Endothelial cell of umbilical vein (primary cell): Measurements from ENCODE around the gene NEK2. TPM values are rescaled to one million over a fixed set of nuclear protein-coding genes. Genes with fewer than 3 reads are reported as not detected.

Source experiments
- BruUV-seq: library from RNA; stranded (reverse); fragments of 400-500 nt; replicated peaks from 2 replicates; lab custom pipeline; 2021; lab: Mats Ljungman, UMichigan
- CTCF ChIA-PET: fragments of 300-600, 350-600 bp; sonication (Branson Sonifier 250); formaldehyde crosslinking; loops from one replicate; lab custom pipeline; 2021; ENCODE audit warnings: antibody characterized with exemption, inconsistent platforms; lab: Charles Lee
- POLR2A ChIA-PET: fragments of 300-600, 350-600 bp; sonication (Branson Sonifier 250); formaldehyde crosslinking; loops from one replicate; lab custom pipeline; 2021; ENCODE audit warnings: antibody characterized with exemption, inconsistent platforms; lab: Charles Lee
- DNase-seq: peaks from one replicate; pipeline ENCODE4 v3.0.0-alpha.2; 2011; ENCODE audit warnings: low read depth, low spot score
- FAIRE-seq: peaks from 2 replicates; lab custom pipeline; 2011; peaks lifted over from hg19 to GRCh38; lab: Jason Lieb, UNC
- H2AFZ ChIP-seq: 2 replicates; pipeline ENCODE4 v1.6.0; 2012; ENCODE audit warnings: low read depth, low read length, control low read depth, inconsistent platforms
- H3K27ac ChIP-seq: 2 replicates; pipeline ENCODE4 v1.5.1; 2011; ENCODE audit warnings: low read depth, mild to moderate bottlenecking, control low read depth, low read length, moderate library complexity; ENCODE audit not compliant: insufficient read depth
- H3K27me3 ChIP-seq, 2 experiments: 2 replicates each; pipeline versions ENCODE4 v1.6.0 to v1.6.1; 2011; ENCODE audit warnings: low read length in 2 of 2, mixed read lengths in 1 of 2; ENCODE audit not compliant: control insufficient read depth in 2 of 2, insufficient read depth in 2 of 2
- H3K36me3 ChIP-seq, 2 experiments: 2 replicates in 1 of 2; 3 replicates in 1 of 2; pipeline ENCODE4 v1.5.1; 2011; ENCODE audit warnings: low read length in 2 of 2, mild to moderate bottlenecking in 1 of 2, moderate library complexity in 1 of 2; ENCODE audit not compliant: control insufficient read depth in 2 of 2, insufficient read depth in 2 of 2; ENCODE audit errors: extremely low read depth in 1 of 2
- H3K4me1 ChIP-seq: 3 replicates; pipeline ENCODE4 v1.5.1; 2011; ENCODE audit warnings: mild to moderate bottlenecking, low read length; ENCODE audit not compliant: control insufficient read depth, insufficient read depth; ENCODE audit errors: extremely low read depth
- H3K4me2 ChIP-seq: 2 replicates; pipeline ENCODE4 v1.6.1; 2011; ENCODE audit warnings: low read length, control low read depth, mixed read lengths; ENCODE audit not compliant: insufficient read depth
- H3K4me3 ChIP-seq, 3 experiments: fragments of 200-600 bp in 1 of 3; sonication (generic), shearing (Covaris generic) in 1 of 3; replicated peaks in 1 of 3; 2 replicates each; pipeline ENCODE4 v1.5.1; 2011 to 2016; ENCODE audit warnings: control low read depth in 3 of 3, low read length in 3 of 3, mild to moderate bottlenecking in 2 of 3, inconsistent platforms in 1 of 3, low read depth in 1 of 3, moderate library complexity in 1 of 3; ENCODE audit not compliant: insufficient read depth in 1 of 3
- H3K79me2 ChIP-seq: 2 replicates; pipeline ENCODE4 v1.6.0; 2012; ENCODE audit warnings: low read length, inconsistent platforms; ENCODE audit not compliant: control insufficient read depth, insufficient read depth
- H3K9ac ChIP-seq: replicated peaks from 2 replicates; pipeline ENCODE3; 2011; ENCODE audit warnings: low read length, control low read depth; ENCODE audit not compliant: insufficient read depth; ENCODE audit errors: extremely low read depth
- H3K9me1 ChIP-seq: replicated peaks from 3 replicates; pipeline ENCODE4 v1.6.0; 2011; ENCODE audit warnings: mild to moderate bottlenecking, low read length; ENCODE audit not compliant: control insufficient read depth, insufficient read depth; ENCODE audit errors: extremely low read depth
- H3K9me3 ChIP-seq: replicated peaks from 2 replicates; pipeline ENCODE4 v1.5.1; 2012; ENCODE audit warnings: low read length, inconsistent platforms; ENCODE audit not compliant: control insufficient read depth, insufficient read depth
- H4K20me1 ChIP-seq: replicated peaks from 2 replicates; pipeline ENCODE3; 2011; ENCODE audit warnings: mild to moderate bottlenecking, low read length; ENCODE audit not compliant: control insufficient read depth, insufficient read depth; ENCODE audit errors: extremely low read depth
- FOS ChIP-seq: IDR thresholded peaks from 2 replicates; pipeline ENCODE4 v1.6.1; 2011; ENCODE audit warnings: mild to moderate bottlenecking, low read length, moderate library complexity, borderline replicate concordance; ENCODE audit not compliant: insufficient read depth
- POLR2AphosphoS5 ChIP-seq: IDR thresholded peaks from 2 replicates; pipeline ENCODE4 v1.6.1; 2012; ENCODE audit warnings: low read depth, mild to moderate bottlenecking, control low read depth, low read length, moderate library complexity; ENCODE audit not compliant: insufficient read depth
- dilution Hi-C: fragments of 300-500 bp; cut with MboI; formaldehyde crosslinking; loops from one replicate; pipeline ENCODE4 v1.15.0; 2019; ENCODE audit warnings: low sequenced_read_pairs; ENCODE audit not compliant: extremely low pct_ligation_motif_present
- intact Hi-C: fragments of 100-400 bp; cut with micrococcal nuclease; formaldehyde crosslinking; loops from one replicate; pipeline ENCODE4 v1.10.0; 2022
- polyA plus RNA-seq, 4 experiments: library from polyadenylated mRNA; depleted of rRNA in 3 of 4; stranded (reverse) in 3 of 4; unstranded in 1 of 4; fragments of >200 nt; gene quantifications; 2 replicates each; pipeline versions ENCODE4 v1.2.1 to v1.2.3, GENCODE V29; 2011 to 2012; ENCODE audit warnings: missing spikeins in 1 of 4
- total RNA-seq: library from RNA; stranded (reverse); gene quantifications from 2 replicates; pipeline ENCODE4 v1.2.3, GENCODE V29; 2021
- TF ChIP-seq, protein P1 (sequence below): IDR thresholded peaks from 2 replicates; pipeline ENCODE4 v1.6.1; 2011; ENCODE audit not compliant: insufficient read depth, insufficient read length
- TF ChIP-seq, protein P2 (sequence below), 2 donors: IDR thresholded peaks; 1 replicate in 1 of 2; 2 replicates in 1 of 2; pipeline ENCODE4 v1.5.1; 2011; ENCODE audit warnings: low read length in 2 of 2, mild to moderate bottlenecking in 2 of 2, moderate library complexity in 2 of 2, control low read depth in 1 of 2, inconsistent platforms in 1 of 2, low read depth in 1 of 2; ENCODE audit not compliant: insufficient read depth in 1 of 2; ENCODE audit errors: extremely low read depth in 1 of 2

The NEK2 gene
- total and polyA plus RNA-seq, 2 donors (not counting 3 experiments of a cell fraction or from before 2014, with no cell fraction given): 6.6 to 19.0 TPM

DNA sequence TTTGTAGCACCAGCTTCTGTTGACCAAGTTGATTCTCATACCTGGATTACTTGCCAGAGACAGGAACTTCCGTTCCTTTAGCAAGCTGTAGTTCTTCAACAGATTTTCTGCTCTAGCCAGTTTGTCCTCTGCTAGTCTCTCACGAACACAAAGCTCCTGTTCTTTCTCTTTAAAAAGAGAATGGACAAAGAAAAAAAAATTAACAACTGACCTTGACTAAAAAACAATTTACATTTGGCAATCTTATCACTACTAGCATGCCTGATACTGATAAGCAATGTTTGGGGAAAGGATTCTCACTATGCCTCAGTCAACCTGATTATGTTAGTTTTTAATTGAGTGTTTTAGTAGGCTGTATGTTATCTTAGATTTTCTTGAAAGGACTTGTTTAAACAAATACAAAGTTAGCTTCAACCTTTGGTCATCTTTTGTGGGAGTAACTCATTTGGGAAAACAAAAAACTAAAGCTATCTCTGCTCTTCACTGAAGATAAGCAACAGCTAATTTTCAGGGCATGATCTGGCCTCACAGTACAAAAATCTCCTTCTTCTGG is 8.3 kb downstream of the NEK2 start:
- no peak overlapping the region for H3K4me3 ChIP-seq
- POLR2A ChIA-PET: no interaction called here
- FAIRE-seq (no peak), DNase-seq (no peak)
- TF ChIP-seq, protein P1, sequence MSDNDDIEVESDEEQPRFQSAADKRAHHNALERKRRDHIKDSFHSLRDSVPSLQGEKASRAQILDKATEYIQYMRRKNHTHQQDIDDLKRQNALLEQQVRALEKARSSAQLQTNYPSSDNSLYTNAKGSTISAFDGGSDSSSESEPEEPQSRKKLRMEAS: no peak
- TF ChIP-seq FOS (no peak), POLR2AphosphoS5 (no peak)
- TF ChIP-seq, protein P2, sequence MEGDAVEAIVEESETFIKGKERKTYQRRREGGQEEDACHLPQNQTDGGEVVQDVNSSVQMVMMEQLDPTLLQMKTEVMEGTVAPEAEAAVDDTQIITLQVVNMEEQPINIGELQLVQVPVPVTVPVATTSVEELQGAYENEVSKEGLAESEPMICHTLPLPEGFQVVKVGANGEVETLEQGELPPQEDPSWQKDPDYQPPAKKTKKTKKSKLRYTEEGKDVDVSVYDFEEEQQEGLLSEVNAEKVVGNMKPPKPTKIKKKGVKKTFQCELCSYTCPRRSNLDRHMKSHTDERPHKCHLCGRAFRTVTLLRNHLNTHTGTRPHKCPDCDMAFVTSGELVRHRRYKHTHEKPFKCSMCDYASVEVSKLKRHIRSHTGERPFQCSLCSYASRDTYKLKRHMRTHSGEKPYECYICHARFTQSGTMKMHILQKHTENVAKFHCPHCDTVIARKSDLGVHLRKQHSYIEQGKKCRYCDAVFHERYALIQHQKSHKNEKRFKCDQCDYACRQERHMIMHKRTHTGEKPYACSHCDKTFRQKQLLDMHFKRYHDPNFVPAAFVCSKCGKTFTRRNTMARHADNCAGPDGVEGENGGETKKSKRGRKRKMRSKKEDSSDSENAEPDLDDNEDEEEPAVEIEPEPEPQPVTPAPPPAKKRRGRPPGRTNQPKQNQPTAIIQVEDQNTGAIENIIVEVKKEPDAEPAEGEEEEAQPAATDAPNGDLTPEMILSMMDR (IDR thresholded peaks at IDR 0.05; ENCODE audit: extremely low read depth in 1 of 2, insufficient read depth in 1 of 2, low read depth in 1 of 2, low read length in 2 of 2): no peak
- H3K4me1 ChIP-seq: no peaks in the 10 kb centered on the region
- H3K79me2 ChIP-seq: no peaks in the 10 kb centered on the region
- H2AFZ ChIP-seq: no peak overlapping the region
- no peaks in the 10 kb centered on the region for H3K9me1 ChIP-seq
- no peak overlapping the region for H3K9ac ChIP-seq
- H3K27me3 ChIP-seq: no peaks in the 10 kb centered on the region
- intact Hi-C loops (no loop called here), dilution Hi-C loops (no loop called here)
- BruUV-seq: no TSS peak
- H3K27ac ChIP-seq: no peak overlapping the region
- CTCF ChIA-PET: interaction anchor here (1.1 to 1.4 kb wide), 3 partner anchors 14 to 368 kb away, joined by 3 to 5 read pairs (median 4); partner anchors contain the start of genes DTL and INTS7
- peaks cover 0 to 9% of the 10 kb centered on the region in 2 experiments for H3K36me3 ChIP-seq
- H3K4me2 ChIP-seq: no peak overlapping the region
- H3K9me3 ChIP-seq: no peaks in the 10 kb centered on the region
- H4K20me1 ChIP-seq: no peaks in the 10 kb centered on the region
